Hematopoietic multipotent progenitor cell treated with erythropoietin and hydrocortisone succinate and interleukin-3 and kit ligand, for 4 days (in vitro differentiated cells): ENCODE results near the gene LYPLA2.

Experiments used
- DNase-seq: peaks from one replicate; pipeline ENCODE4 v3.0.0-alpha.2; 2015

LYPLA2 gene

GRCh38 chr1:23790696-23791515 is at the start of gene LYPLA2:
LYPLA2 (plus strand) TSS chr1:23791145; CDS start chr1:23792683, 1,538 bp downstream.
- peak; percentile 97 for DNase-seq

GRCh38 chr1:23741609-23742008 is 49.3 kb upstream of the LYPLA2 start:
- no peak for DNase-seq

GRCh38 chr1:23742670-23743286 is 48.2 kb upstream of the LYPLA2 start:
- DNase-seq: no peak

GRCh38 chr1:23743287-23744152 is 47.4 kb upstream of the LYPLA2 start, which contains the start of gene ELOA:
ELOA (plus strand) TSS chr1:23743471; CDS start chr1:23743504, 33 bp downstream.
- peak; percentile 93 for DNase-seq

GRCh38 chr1:23745515-23745914 is 45.4 kb upstream of the LYPLA2 start:
- peak; percentile 80 for DNase-seq

GRCh38 chr1:23748016-23748415 is 42.9 kb upstream of the LYPLA2 start:
- no peak for DNase-seq

GRCh38 chr1:23751050-23751814 is 39.7 kb upstream of the LYPLA2 start:
- peak; percentile 86 for DNase-seq

GRCh38 chr1:23751815-23752200 is 39.1 kb upstream of the LYPLA2 start:
- no peak for DNase-seq

GRCh38 chr1:23752909-23753308 is 38.0 kb upstream of the LYPLA2 start:
- DNase-seq: no peak

GRCh38 chr1:23756676-23757075 is 34.3 kb upstream of the LYPLA2 start:
- no peak for DNase-seq

- DNase-seq: no peak
These were observed 33.1 kb upstream of the LYPLA2 start for GRCh38 chr1:23757812-23758211.

- no peak for DNase-seq
These were observed 31.7 kb upstream of the LYPLA2 start for GRCh38 chr1:23759277-23759676.

- DNase-seq: no peak
These were observed 27.8 kb upstream of the LYPLA2 start for GRCh38 chr1:23763041-23763577.

- no peak for DNase-seq
These were observed 22.2 kb upstream of the LYPLA2 start for GRCh38 chr1:23768733-23769132.

GRCh38 chr1:23772049-23772853 is 18.7 kb upstream of the LYPLA2 start:
- DNase-seq: peak; percentile 94

GRCh38 chr1:23772854-23773242 is 18.1 kb upstream of the LYPLA2 start:
- DNase-seq: no peak

- DNase-seq: peak; percentile 51
These were observed 16.6 kb upstream of the LYPLA2 start for GRCh38 chr1:23774174-23774880.

- DNase-seq: no peak
These were observed 14.7 kb upstream of the LYPLA2 start for GRCh38 chr1:23776217-23776616.

GRCh38 chr1:23777979-23778814 is 12.7 kb upstream of the LYPLA2 start, which contains the start of gene PITHD1:
PITHD1 (plus strand) TSS chr1:23778418; CDS start chr1:23778516, 98 bp downstream.
- peak; percentile 98 for DNase-seq
